Spleen (tissue), 7 donors: ENCODE data around the gene GSX1.

Experiments
- POLR2A ChIP-seq, 3 donors: fragments of 450-650 bp; IDR thresholded peaks; one replicate each; pipeline ENCODE4 v1.5.1; 2017; ENCODE audit warnings: antibody characterized with exemption in 3 of 3, mild to moderate bottlenecking in 1 of 3
- TF ChIP-seq, protein P1 (sequence below), 11 experiments: fragments of 200-600 bp in 7 of 11; fragments of 450-650 bp in 4 of 11; sonication (generic) in 4 of 11; IDR thresholded peaks in 8 of 11; conservative IDR thresholded peaks in 3 of 11; 1 replicate in 7 of 11; 2 replicates in 4 of 11; pipeline versions ENCODE4 v1.4.0 to v1.8.0; 2016 to 2021; ENCODE audit warnings: antibody characterized with exemption in 11 of 11, inconsistent platforms in 4 of 11, mild to moderate bottlenecking in 1 of 11
- donor health status: DM: no; HTN: no; CAD: no; lungs with moderate emphysema.
- donor health status: DM: no; HTN: no; CAD: no.
- donor health status: DM: no; HTN: no; CAD: no.

GRCh38 chr13:27745301-27745700, 47.0 kb upstream of the GSX1 start:
- TF ChIP-seq, protein P1, sequence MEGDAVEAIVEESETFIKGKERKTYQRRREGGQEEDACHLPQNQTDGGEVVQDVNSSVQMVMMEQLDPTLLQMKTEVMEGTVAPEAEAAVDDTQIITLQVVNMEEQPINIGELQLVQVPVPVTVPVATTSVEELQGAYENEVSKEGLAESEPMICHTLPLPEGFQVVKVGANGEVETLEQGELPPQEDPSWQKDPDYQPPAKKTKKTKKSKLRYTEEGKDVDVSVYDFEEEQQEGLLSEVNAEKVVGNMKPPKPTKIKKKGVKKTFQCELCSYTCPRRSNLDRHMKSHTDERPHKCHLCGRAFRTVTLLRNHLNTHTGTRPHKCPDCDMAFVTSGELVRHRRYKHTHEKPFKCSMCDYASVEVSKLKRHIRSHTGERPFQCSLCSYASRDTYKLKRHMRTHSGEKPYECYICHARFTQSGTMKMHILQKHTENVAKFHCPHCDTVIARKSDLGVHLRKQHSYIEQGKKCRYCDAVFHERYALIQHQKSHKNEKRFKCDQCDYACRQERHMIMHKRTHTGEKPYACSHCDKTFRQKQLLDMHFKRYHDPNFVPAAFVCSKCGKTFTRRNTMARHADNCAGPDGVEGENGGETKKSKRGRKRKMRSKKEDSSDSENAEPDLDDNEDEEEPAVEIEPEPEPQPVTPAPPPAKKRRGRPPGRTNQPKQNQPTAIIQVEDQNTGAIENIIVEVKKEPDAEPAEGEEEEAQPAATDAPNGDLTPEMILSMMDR (IDR thresholded peaks at IDR 0.05 in 8 of 11, conservative IDR thresholded peaks at IDR 0.05 in 3 of 11) = no peak
- TF ChIP-seq POLR2A (IDR thresholded peaks at IDR 0.05) = no peak
